ENCODE data around the gene COL27A1.

The COL27A1 gene

DNA sequence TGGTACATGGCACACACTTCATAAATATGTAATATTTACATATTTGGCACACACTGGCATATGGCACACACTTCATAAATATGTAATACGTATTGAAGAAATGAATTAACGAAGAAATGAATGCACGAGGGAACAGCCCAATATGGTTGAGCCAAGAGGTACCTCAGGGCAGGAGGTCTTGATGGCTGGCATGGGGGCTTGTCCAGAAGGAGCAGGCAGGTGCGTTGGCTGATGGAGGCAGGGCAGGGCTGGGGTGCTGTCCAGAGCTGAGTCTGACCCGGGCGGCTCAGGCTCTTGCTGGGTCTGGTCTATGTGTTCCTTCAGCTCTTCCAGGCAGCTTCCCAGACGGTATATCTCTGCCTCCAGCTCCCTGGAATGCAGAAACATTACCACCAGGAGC lies 206.2 kb downstream of the COL27A1 start:
- no peak overlapping the region for H3K4me3 ChIP-seq (ENCODE audit: low read depth, low read length)
- TF ChIP-seq, protein P1, sequence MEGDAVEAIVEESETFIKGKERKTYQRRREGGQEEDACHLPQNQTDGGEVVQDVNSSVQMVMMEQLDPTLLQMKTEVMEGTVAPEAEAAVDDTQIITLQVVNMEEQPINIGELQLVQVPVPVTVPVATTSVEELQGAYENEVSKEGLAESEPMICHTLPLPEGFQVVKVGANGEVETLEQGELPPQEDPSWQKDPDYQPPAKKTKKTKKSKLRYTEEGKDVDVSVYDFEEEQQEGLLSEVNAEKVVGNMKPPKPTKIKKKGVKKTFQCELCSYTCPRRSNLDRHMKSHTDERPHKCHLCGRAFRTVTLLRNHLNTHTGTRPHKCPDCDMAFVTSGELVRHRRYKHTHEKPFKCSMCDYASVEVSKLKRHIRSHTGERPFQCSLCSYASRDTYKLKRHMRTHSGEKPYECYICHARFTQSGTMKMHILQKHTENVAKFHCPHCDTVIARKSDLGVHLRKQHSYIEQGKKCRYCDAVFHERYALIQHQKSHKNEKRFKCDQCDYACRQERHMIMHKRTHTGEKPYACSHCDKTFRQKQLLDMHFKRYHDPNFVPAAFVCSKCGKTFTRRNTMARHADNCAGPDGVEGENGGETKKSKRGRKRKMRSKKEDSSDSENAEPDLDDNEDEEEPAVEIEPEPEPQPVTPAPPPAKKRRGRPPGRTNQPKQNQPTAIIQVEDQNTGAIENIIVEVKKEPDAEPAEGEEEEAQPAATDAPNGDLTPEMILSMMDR (IDR thresholded peaks at IDR 0.05; ENCODE audit: borderline replicate concordance, insufficient read depth, low read depth, low read length), result no peak

All from GM12875 (cell line).